GM21390 (cell line): ENCODE measurements around the gene FYCO1.
"Not testable (repeated sequence)": the region's sequence is repeated elsewhere in the genome, so short reads cannot be mapped to it uniquely, and the experiment has no call there.

Experiments
- ATAC-seq: cut with Tn5 transposase; IDR thresholded peaks from one replicate; pipeline ENCODE4 v1.9.1; 2021; ENCODE audit not compliant: unreplicated experiment

FYCO1 gene

GRCh38 chr3:46010519-46011113 is 15.0 kb upstream of the FYCO1 start:
- ATAC-seq, result no peak

DNA sequence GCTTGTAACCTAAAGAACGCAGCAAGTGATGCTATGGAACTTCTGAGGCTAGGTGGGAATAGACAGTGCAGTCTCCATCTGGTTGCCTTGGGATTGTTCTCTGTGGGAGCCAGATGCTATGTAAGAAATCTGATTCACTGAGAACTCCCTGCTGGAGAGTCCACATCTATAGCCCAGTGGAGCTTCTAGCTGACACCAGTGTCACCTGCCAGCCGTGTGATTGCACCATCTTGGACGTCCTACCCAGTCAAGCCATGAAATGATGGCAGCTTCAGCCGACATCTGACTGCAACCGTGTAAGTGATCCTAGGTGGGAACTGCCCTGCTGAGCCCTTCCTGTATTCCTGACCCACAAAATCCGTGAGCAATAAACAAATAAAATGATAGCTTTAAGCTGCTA is 12.4 kb upstream of the FYCO1 start:
- no peak for ATAC-seq

- no peak for ATAC-seq
Observed at GRCh38 chr3:46007280-46007679, 11.7 kb upstream of the FYCO1 start.

DNA sequence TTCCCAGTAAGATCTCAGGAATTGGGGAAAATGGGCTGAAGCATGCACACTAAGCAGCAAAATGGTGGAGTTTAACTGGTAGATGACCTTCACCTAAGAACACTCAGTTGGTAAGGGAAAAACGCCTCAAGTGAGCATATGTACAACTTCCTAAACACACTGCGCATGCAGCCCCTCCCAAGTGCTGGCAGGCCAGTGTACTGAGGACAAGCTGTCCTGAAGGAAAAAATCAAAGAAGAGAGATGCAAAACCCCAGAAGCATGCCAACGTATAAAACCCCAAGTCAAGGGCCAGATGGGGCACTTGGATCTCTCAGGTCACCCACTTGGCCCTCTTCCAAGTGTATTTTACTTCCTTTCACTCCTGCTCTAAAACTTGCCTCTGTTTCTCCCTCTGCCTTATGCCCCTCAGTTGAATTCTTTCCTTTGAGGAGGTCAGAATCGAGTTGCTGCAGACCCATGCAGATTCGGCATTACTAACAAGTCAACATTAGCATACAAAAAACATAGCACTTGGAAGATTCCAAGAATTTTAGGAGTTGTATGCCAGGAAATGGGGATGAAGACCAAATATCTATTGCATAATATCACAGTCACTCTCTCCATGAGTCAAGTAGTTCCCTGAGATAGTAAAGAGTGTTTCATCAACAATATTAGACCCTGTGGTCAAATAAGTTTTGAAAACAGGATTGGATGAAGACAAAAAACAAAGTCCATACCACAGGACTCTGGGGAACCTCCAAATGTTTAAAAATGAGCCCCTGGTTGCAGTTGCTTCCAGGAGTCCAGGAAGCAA is 10.8 kb upstream of the FYCO1 start:
- ATAC-seq, result no peak

GRCh38 chr3:46003706-46004105 is 8.1 kb upstream of the FYCO1 start:
- not testable (repeated sequence) for ATAC-seq

GRCh38 chr3:46001178-46001577 is 5.6 kb upstream of the FYCO1 start:
- no peak for ATAC-seq

GRCh38 chr3:45997942-45998341 is 2.3 kb upstream of the FYCO1 start:
- no peak for ATAC-seq

DNA sequence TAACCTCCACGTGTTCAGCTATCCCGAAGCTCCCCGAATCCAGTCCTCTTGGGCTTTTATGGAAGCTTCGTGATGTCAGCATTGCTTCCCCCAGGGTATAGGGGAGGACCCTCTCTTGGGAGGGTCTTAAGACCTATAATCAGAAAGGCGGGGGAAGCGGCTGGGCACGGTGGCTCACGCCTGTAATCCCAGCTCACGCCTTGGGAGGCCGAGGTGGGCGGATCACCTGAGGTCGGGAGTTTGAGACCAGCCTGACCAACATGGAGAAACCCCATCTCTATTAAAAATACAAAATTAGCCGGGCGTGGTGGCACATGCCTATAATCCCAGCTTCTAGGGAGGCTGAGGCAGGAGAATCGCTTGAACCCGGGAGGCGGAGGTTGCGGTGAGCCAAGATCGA is 1.9 kb upstream of the FYCO1 start:
- ATAC-seq, result not testable (repeated sequence)

GRCh38 chr3:45994419-45995235 is 997 bp downstream of the FYCO1 start:
- ATAC-seq, result peak; percentile 29

- no peak for ATAC-seq
Observed at GRCh38 chr3:45993421-45994027, 2.1 kb downstream of the FYCO1 start.

DNA sequence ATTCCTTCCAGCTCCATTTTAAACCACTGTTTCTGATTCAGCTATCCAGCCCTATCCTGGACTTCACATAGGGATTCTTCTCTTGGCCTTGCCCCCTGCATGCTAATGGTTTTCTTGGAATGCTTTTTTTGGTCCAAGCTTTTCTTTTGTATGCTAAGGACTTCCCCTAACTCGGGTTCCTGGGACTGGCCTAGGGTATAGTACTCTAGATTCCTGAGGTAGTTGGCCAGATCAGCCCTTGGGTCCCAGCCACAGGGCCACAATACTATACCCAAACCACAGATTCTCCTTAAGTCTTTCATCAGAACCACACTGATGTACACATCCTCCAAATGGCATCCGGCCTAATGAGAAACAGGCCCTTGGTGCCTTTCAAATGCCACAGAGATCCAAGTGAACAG is 2.8 kb downstream of the FYCO1 start:
- ATAC-seq, result no peak

DNA sequence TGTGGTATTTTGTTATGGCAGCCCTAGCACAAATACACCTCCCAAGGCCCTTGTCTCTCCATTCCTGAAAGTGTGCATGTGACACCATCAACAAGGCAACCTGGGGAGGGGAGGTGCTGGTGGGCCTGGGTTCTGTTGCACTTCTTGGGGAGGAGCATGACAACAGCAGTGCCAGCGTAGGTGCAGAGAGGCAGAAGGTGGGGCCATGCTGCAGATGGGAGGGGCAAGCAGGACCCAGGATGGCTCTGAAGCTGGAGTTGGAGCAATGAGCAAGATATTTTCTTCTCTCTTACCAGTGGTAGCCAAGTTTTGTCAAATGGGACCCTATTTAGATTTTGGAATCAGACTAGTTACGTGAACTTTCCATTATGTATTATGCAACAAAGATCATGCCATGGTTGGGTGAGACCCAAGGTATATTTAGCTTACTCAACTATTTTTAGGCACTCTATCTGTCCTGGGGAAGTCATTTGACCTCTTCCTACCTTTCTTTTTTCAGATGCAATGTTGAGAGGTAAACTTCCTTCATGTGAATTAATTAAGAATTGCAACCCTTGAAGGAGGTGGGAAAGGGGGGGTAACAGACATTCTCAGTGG is 3.4 kb downstream of the FYCO1 start:
- no peak for ATAC-seq

GRCh38 chr3:45991341-45991740 is 4.3 kb downstream of the FYCO1 start:
- ATAC-seq, result no peak

GRCh38 chr3:45990181-45990580 is 5.4 kb downstream of the FYCO1 start:
- no peak for ATAC-seq

DNA sequence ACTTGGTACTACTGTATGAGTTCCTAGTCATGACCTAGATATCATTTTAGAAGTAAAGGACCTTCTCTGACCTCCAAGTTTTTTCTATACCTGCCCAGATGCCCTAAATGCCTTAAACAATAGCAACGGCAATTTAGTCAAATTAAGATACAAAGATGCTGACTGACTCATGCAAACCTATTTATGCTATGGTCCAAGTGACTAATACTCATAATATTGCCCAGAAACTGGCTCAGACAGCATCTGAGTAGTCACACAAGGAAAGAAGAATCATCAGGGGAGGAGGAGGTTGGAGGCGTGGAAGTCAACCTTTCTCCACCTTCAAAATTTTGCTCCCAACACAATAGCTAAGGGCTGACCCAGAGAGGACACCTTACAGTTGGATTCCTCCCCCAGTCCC is 6.8 kb downstream of the FYCO1 start:
- ATAC-seq, result no peak

DNA sequence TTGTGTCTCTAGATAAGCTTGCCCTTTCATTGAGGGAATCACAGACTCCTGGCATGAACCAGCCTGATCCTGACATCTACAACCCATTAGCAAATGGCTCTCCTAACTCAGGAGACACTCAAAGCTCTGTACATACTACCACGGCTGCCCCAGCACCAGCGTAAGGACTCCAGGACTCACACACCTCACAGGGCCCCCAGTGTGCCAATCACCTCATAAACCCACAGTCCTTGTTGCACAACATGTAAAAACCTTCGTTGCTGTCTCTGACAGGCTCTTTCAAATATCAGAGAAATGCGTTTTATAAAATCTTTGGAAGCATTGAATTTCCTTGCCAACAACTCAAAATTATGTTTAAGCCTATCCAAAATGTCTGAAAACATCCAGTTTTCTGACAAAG is 7.3 kb downstream of the FYCO1 start:
- ATAC-seq, result no peak

- ATAC-seq, result no peak
Observed at GRCh38 chr3:45987368-45988291, 8.0 kb downstream of the FYCO1 start.

- no peak for ATAC-seq
Observed at GRCh38 chr3:45986303-45986982, 9.2 kb downstream of the FYCO1 start.

GRCh38 chr3:45985532-45986302 is 9.9 kb downstream of the FYCO1 start:
- ATAC-seq, result no peak
